ENCODE results near the gene SFR1. TPM values are rescaled to one million over a fixed set of nuclear protein-coding genes. Genes with fewer than 3 reads are reported as not detected.

Gene SFR1
- total RNA-seq, 4 donors from 2014 or later = 2.5 to 5.8 (median 5.3) TPM

DNA sequence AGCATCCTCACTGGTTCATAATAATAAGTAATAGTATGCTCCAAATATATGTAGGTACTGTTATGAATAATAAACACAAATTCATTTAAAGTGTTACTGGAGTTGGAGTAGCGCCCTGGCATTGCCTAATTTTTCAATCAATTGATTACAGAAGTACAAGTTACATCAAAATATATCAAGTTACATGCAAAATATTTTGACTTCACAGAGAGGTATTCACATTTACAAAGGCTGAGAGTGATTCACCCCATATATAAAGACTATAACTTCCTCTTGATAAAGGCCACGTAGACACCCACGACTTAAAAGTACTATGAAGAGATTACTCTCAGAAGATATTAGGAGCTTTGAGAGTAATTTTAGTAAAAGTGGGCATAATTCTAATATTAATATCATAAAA is 22.7 kb upstream of the SFR1 start:
- DNase-seq = no peak
- Histone ChIP-seq H3K36me3 (no peaks in the 10 kb centered on the region), H3K4me3 (no peak overlapping the region), H3K27me3 (no peaks in the 10 kb centered on the region), H3K4me1 (no peaks in the 10 kb centered on the region), H3K9me3 (peaks cover 0 to 5% (median 0%) of the 10 kb centered on the region in 4 donors), H3K27ac (no peak overlapping the region)
- TF ChIP-seq POLR2A (IDR thresholded peaks at IDR 0.05) = no peak
- TF ChIP-seq, protein P1, sequence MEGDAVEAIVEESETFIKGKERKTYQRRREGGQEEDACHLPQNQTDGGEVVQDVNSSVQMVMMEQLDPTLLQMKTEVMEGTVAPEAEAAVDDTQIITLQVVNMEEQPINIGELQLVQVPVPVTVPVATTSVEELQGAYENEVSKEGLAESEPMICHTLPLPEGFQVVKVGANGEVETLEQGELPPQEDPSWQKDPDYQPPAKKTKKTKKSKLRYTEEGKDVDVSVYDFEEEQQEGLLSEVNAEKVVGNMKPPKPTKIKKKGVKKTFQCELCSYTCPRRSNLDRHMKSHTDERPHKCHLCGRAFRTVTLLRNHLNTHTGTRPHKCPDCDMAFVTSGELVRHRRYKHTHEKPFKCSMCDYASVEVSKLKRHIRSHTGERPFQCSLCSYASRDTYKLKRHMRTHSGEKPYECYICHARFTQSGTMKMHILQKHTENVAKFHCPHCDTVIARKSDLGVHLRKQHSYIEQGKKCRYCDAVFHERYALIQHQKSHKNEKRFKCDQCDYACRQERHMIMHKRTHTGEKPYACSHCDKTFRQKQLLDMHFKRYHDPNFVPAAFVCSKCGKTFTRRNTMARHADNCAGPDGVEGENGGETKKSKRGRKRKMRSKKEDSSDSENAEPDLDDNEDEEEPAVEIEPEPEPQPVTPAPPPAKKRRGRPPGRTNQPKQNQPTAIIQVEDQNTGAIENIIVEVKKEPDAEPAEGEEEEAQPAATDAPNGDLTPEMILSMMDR (IDR thresholded peaks at IDR 0.05) = no peak

GRCh38 chr10:104099941-104100340 is 22.0 kb upstream of the SFR1 start:
- Histone ChIP-seq H3K4me1 (no peaks in the 10 kb centered on the region), H3K36me3 (no peaks in the 10 kb centered on the region), H3K27ac (no peak overlapping the region), H3K27me3 (no peaks in the 10 kb centered on the region), H3K4me3 (no peak overlapping the region), H3K9me3 (peaks cover 0 to 5% (median 0%) of the 10 kb centered on the region in 4 donors)
- TF ChIP-seq, protein P1 (IDR thresholded peaks at IDR 0.05) = no peak
- no peak for TF ChIP-seq POLR2A (IDR thresholded peaks at IDR 0.05)
- DNase-seq = no peak

DNA sequence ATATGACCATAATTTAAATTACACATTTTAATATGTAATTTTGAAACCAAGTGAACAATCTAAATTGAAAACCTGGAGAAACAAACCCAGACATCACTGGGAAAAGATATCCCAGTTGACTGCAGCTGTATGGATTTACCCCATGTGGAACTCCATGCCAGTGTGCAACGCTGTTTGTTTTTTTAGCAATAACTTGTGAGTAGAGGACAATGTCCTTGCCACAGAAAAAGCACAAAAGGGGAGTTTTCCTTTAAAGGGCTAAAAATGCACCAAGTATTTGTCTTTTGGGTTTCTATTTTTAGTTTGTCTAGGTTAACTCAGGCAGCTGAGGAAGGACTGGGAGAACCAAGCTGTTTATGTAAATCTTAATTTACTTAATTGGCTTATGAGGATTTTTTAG is 21.2 kb upstream of the SFR1 start:
- Histone ChIP-seq H3K9me3 (peaks cover 0 to 5% (median 0%) of the 10 kb centered on the region in 4 donors), H3K4me1 (no peaks in the 10 kb centered on the region), H3K36me3 (no peaks in the 10 kb centered on the region), H3K27ac (no peak overlapping the region), H3K27me3 (no peaks in the 10 kb centered on the region), H3K4me3 (no peak overlapping the region)
- no peak for TF ChIP-seq POLR2A (IDR thresholded peaks at IDR 0.05)
- TF ChIP-seq, protein P1 (IDR thresholded peaks at IDR 0.05) = no peak
- no peak for DNase-seq

DNA sequence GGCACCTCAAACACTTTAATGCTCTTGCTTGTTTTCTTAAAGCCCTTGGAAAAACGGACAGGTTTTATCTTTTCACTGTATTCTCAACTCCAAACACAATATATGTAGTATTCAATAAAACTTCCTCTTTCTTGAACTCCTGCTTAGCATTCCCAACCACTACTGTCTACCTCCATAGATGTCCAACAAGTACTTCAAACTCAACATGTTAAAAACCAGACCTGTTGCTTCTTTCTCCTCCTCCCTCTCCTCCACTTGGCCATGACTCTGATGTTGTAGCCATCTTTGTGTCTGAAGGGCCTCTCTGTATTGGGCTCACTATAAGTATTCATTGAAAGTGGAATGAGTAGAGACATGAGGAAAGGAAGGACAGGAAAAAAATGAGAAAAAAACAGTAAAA is 20.1 kb upstream of the SFR1 start:
- H3K9me3 ChIP-seq = peaks cover 0 to 5% (median 0%) of the 10 kb centered on the region in 4 donors
- no peak overlapping the region for H3K4me3 ChIP-seq
- H3K4me1 ChIP-seq = no peaks in the 10 kb centered on the region
- TF ChIP-seq POLR2A (IDR thresholded peaks at IDR 0.05) = no peak
- TF ChIP-seq, protein P1 (IDR thresholded peaks at IDR 0.05) = no peak
- no peak for DNase-seq
- H3K36me3 ChIP-seq = no peaks in the 10 kb centered on the region
- no peaks in the 10 kb centered on the region for H3K27me3 ChIP-seq
- H3K27ac ChIP-seq = no peak overlapping the region

DNA sequence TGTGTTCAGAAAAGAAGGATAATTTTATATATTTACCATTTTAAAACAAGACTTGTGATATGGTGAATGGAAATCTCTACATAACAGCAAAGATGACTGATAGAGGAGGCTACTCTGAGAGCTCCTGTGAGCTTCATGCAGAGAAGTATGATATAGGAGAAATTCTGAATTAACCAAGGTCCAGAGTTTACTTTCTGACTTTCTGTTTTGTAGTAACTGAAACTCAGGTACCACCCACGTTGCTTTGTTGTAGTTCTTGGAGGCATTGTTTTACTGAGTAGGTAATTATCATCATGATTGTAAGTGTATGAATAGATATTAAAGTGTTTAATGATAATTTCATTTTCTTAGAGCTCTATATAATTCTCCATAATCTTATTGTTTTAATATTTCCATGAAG is 18.0 kb upstream of the SFR1 start:
- no peak overlapping the region for H3K27ac ChIP-seq
- H3K36me3 ChIP-seq = no peaks in the 10 kb centered on the region
- no peak overlapping the region for H3K4me3 ChIP-seq
- DNase-seq = no peak
- no peaks in the 10 kb centered on the region for H3K4me1 ChIP-seq
- TF ChIP-seq, protein P1 (IDR thresholded peaks at IDR 0.05) = no peak
- no peak for TF ChIP-seq POLR2A (IDR thresholded peaks at IDR 0.05)
- no peaks in the 10 kb centered on the region for H3K27me3 ChIP-seq
- H3K9me3 ChIP-seq = no peaks in the 10 kb centered on the region

GRCh38 chr10:104104418-104104817 is 17.6 kb upstream of the SFR1 start:
- no peak for DNase-seq
- H3K27me3 ChIP-seq = no peaks in the 10 kb centered on the region
- no peak for TF ChIP-seq POLR2A (IDR thresholded peaks at IDR 0.05)
- TF ChIP-seq, protein P1 (IDR thresholded peaks at IDR 0.05) = no peak
- H3K4me1 ChIP-seq = no peaks in the 10 kb centered on the region
- H3K36me3 ChIP-seq = no peaks in the 10 kb centered on the region
- H3K27ac ChIP-seq = no peak overlapping the region
- no peaks in the 10 kb centered on the region for H3K9me3 ChIP-seq
- H3K4me3 ChIP-seq = no peak overlapping the region

Data from Peyer's patch (tissue), 4 donors.